ENCODE results near the gene BMP7.

BMP7 gene

DNA sequence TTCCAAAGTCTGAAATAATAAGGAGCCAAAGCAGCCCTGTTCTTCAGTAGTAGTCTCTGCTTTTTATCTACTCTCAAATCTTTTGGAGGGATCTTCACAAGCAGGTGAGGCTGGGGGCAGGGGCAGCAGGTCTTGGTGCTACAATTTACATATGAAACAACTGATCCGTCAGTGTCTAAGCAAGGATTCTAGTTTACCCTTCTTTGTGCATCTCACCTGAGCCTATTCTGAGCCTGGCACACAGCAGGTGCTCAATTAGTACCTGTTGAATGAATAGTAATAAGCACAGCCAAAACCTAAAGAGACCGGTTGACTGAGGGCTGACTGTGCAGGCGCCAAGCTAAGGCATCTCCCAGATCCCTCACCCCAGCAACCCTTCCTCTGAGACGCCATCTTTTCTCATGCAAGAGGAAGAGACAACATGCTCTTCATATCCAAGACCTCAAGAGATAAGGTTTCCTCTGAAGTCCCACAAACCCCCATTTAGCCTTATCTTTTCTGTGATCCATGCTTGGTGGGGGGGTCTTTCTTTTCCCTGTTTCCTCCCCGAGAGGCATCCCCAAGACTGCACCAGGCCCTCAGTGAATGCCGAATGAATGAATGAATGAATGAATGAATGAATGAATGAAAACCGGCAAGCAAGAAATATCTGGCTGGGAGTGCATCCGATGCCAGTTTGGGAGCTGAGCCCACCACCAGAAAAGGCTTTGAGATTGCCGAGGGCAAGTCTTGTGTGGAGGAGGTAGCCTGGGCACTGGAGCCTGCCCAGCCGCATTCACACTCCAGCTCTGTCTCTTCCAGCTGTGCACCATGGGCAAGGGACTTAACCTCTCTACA lies 2.9 kb upstream of the BMP7 start:
- Histone ChIP-seq H3K4me1 (ENCODE audit: insufficient read depth, low read length, poor library complexity, severe bottlenecking) (peaks cover 7% of the 10 kb centered on the region), H3K27me3 (ENCODE audit: insufficient read depth, low read length, poor library complexity, severe bottlenecking) (no peaks in the 10 kb centered on the region), H4K20me1 (ENCODE audit: insufficient read depth, low read length, poor library complexity, severe bottlenecking) (no peaks in the 10 kb centered on the region), H3K4me2 (ENCODE audit: low read depth, low read length, poor library complexity, severe bottlenecking) (no peak overlapping the region), H3K9me3 (ENCODE audit: insufficient read depth, low read depth, low read length) (no peaks in the 10 kb centered on the region), H3F3A (ENCODE audit: low read depth) (no peaks in the 10 kb centered on the region), H3K79me2 (ENCODE audit: insufficient read depth, low read length) (no peaks in the 10 kb centered on the region), H3K9me2 (replicated peaks; ENCODE audit: low read depth, low read length) (no peaks in the 10 kb centered on the region), H3K9ac (ENCODE audit: low read depth, low read length, poor library complexity, severe bottlenecking) (no peak overlapping the region), H3K4me3 (ENCODE audit: low read length, poor library complexity, severe bottlenecking) (no peak overlapping the region), H2AFZ (ENCODE audit: low read length) (no peak overlapping the region), H3K36me3 (ENCODE audit: insufficient read depth, low read length) (no peaks in the 10 kb centered on the region)
- TF ChIP-seq EZH2phosphoT487 (IDR thresholded peaks at IDR 0.05; ENCODE audit: borderline replicate concordance) (no peak), CTCF (conservative IDR thresholded peaks at IDR 0.05; ENCODE audit: low read length) (no peak)

GRCh38 chr20:57268399-57269076 lies 2.1 kb upstream of the BMP7 start:
- Histone ChIP-seq H3F3A (ENCODE audit: low read depth) (no peaks in the 10 kb centered on the region), H2AFZ (ENCODE audit: low read length) (no peak overlapping the region), H3K9ac (ENCODE audit: low read depth, low read length, poor library complexity, severe bottlenecking) (no peak overlapping the region), H4K20me1 (ENCODE audit: insufficient read depth, low read length, poor library complexity, severe bottlenecking) (no peaks in the 10 kb centered on the region), H3K4me2 (ENCODE audit: low read depth, low read length, poor library complexity, severe bottlenecking) (no peak overlapping the region), H3K4me3 (ENCODE audit: low read length, poor library complexity, severe bottlenecking) (no peak overlapping the region), H3K79me2 (ENCODE audit: insufficient read depth, low read length) (no peaks in the 10 kb centered on the region), H3K27me3 (ENCODE audit: insufficient read depth, low read length, poor library complexity, severe bottlenecking) (no peaks in the 10 kb centered on the region), H3K4me1 (ENCODE audit: insufficient read depth, low read length, poor library complexity, severe bottlenecking) (peaks cover 7% of the 10 kb centered on the region), H3K9me2 (replicated peaks; ENCODE audit: low read depth, low read length) (no peaks in the 10 kb centered on the region), H3K36me3 (ENCODE audit: insufficient read depth, low read length) (no peaks in the 10 kb centered on the region), H3K9me3 (ENCODE audit: insufficient read depth, low read depth, low read length) (no peaks in the 10 kb centered on the region)
- TF ChIP-seq EZH2phosphoT487 (IDR thresholded peaks at IDR 0.05; ENCODE audit: borderline replicate concordance) (no peak), CTCF (conservative IDR thresholded peaks at IDR 0.05; ENCODE audit: low read length) (no peak)

DNA sequence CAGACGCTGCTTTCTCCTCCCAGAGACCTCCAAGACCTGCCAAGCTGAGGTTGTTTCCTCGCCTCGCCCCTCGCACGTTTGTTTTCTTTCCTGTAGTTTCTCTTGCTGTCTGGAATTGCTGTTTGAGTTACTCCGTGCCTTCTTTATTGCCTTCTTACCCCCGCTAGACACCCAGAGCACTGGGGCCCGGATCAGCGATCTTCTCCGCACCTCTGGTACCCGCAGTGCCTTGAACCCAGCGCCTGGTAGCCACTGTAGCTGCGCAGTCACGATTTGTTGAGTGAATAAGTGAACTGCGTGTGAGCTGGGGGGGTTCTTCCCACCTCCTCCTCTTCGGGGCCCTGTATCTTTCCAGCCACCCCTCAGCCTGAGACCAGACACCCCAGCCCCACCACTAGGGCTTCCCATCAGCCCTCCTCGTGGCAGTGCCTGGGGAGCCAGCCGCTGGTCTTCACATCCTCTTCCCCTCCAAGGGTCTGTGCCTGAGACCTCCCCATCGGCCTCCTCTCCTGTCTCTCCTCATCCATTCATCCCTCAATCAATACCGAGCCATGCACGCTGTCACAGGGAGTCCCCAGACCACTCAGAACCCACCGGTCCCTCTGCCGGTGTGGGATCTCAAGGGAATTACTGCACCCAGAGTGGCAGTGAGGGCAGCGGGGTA lies 849 bp upstream of the BMP7 start:
- no peaks in the 10 kb centered on the region for H4K20me1 ChIP-seq (ENCODE audit: insufficient read depth, low read length, poor library complexity, severe bottlenecking)
- no peak overlapping the region for H3K4me2 ChIP-seq (ENCODE audit: low read depth, low read length, poor library complexity, severe bottlenecking)
- no peaks in the 10 kb centered on the region for H3K9me3 ChIP-seq (ENCODE audit: insufficient read depth, low read depth, low read length)
- no peaks in the 10 kb centered on the region for H3K79me2 ChIP-seq (ENCODE audit: insufficient read depth, low read length)
- no peak overlapping the region for H3K9ac ChIP-seq (ENCODE audit: low read depth, low read length, poor library complexity, severe bottlenecking)
- no peak overlapping the region for H3K4me3 ChIP-seq (ENCODE audit: low read length, poor library complexity, severe bottlenecking)
- no peak overlapping the region for H2AFZ ChIP-seq (ENCODE audit: low read length)
- H3K27me3 ChIP-seq (ENCODE audit: insufficient read depth, low read length, poor library complexity, severe bottlenecking), result no peaks in the 10 kb centered on the region
- peaks cover 16% of the 10 kb centered on the region for H3K4me1 ChIP-seq (ENCODE audit: insufficient read depth, low read length, poor library complexity, severe bottlenecking)
- TF ChIP-seq EZH2phosphoT487 (IDR thresholded peaks at IDR 0.05; ENCODE audit: borderline replicate concordance) (no peak), CTCF (conservative IDR thresholded peaks at IDR 0.05; ENCODE audit: low read length) (no peak)
- no peaks in the 10 kb centered on the region for H3F3A ChIP-seq (ENCODE audit: low read depth)
- no peaks in the 10 kb centered on the region for H3K36me3 ChIP-seq (ENCODE audit: insufficient read depth, low read length)
- H3K9me2 ChIP-seq (replicated peaks; ENCODE audit: low read depth, low read length), result no peaks in the 10 kb centered on the region
